ENCODE measurements around the gene KCNK6.

GRCh38 chr19:38371081-38371480 lies 51.4 kb downstream of the KCNK6 start:
- TF ChIP-seq CTCF (IDR thresholded peaks at IDR 0.05), result no peak
- no peak for TF ChIP-seq POLR2A (IDR thresholded peaks at IDR 0.05)
- no peak for TF ChIP-seq POLR2AphosphoS5 (IDR thresholded peaks at IDR 0.05)

Data from breast epithelium (tissue), 3 donors.